GM23338 (cell line): ENCODE measurements around the gene CMSS1. TPM values are rescaled to one million over a fixed set of nuclear protein-coding genes. Genes with fewer than 3 reads are reported as not detected.

ENCODE experiments used
- ATAC-seq: fragments of 200-7000 bp; cut with Tn5 transposase; 3 replicates; pipeline ENCODE4 v1.9.1; 2020
- DNase-seq: peaks from one replicate; pipeline ENCODE4 v3.0.0-alpha.2; 2015; ENCODE audit warnings: low spot score
- H2AFZ ChIP-seq: fragments of 200-600 bp; sonication (generic); 2 replicates; pipeline ENCODE4 v1.8.0; 2016; ENCODE audit warnings: antibody characterized with exemption, mild to moderate bottlenecking, moderate library complexity
- H3F3A ChIP-seq: fragments of 200-600 bp; sonication (generic); replicated peaks from 2 replicates; pipeline ENCODE4 v1.8.0; 2017; ENCODE audit warnings: antibody characterized with exemption, mixed run types, low read depth
- H3K27ac ChIP-seq: fragments of 200-600 bp; sonication (generic); 2 replicates; pipeline ENCODE4 v1.6.1; 2016; ENCODE audit warnings: low read depth
- H3K27me3 ChIP-seq: fragments of 200-600 bp; sonication (generic); 2 replicates; pipeline ENCODE4 v1.8.0; 2016; ENCODE audit warnings: mild to moderate bottlenecking, mixed run types, moderate library complexity; ENCODE audit not compliant: insufficient read depth
- H3K36me3 ChIP-seq: fragments of 200-600 bp; sonication (generic); 2 replicates; pipeline ENCODE4 v1.8.0; 2016; ENCODE audit warnings: mild to moderate bottlenecking; ENCODE audit not compliant: insufficient read depth
- H3K4me1 ChIP-seq: fragments of 200-600 bp; sonication (generic); 2 replicates; pipeline ENCODE4 v1.8.0; 2016; ENCODE audit warnings: mild to moderate bottlenecking, moderate library complexity; ENCODE audit not compliant: insufficient read depth
- H3K4me2 ChIP-seq: fragments of 200-600 bp; sonication (generic); 2 replicates; pipeline ENCODE4 v1.7.1; 2017; ENCODE audit warnings: mixed run types
- H3K4me3 ChIP-seq: fragments of 200-600 bp; sonication (generic); 2 replicates; pipeline ENCODE4 v1.6.1; 2016; ENCODE audit warnings: mixed run types
- H3K79me2 ChIP-seq: fragments of 200-600 bp; sonication (generic); replicated peaks from 2 replicates; pipeline ENCODE4 v1.8.0; 2017; ENCODE audit warnings: mild to moderate bottlenecking; ENCODE audit not compliant: insufficient read depth
- H3K9me2 ChIP-seq: fragments of 200-600 bp; sonication (generic); 2 replicates; pipeline ENCODE4 v1.8.0; 2017; ENCODE audit not compliant: insufficient read depth
- H4K20me1 ChIP-seq: fragments of 200-600 bp; sonication (generic); replicated peaks from 2 replicates; pipeline ENCODE4 v1.8.0; 2017; ENCODE audit warnings: mild to moderate bottlenecking; ENCODE audit not compliant: insufficient read depth
- H3K27ac Mint-ChIP-seq: 2 replicates; pipeline ENCODE4 v1.8.0; 2020; ENCODE audit warnings: inconsistent platforms, mild to moderate bottlenecking, moderate library complexity, mixed read lengths
- H3K27me3 Mint-ChIP-seq: 3 replicates; pipeline ENCODE4 v1.8.0; 2022; ENCODE audit warnings: low read depth, mild to moderate bottlenecking, moderate library complexity, mixed read lengths, inconsistent platforms; ENCODE audit not compliant: insufficient read depth, poor library complexity
- H3K36me3 Mint-ChIP-seq: 3 replicates; pipeline ENCODE4 v1.8.0; 2021; ENCODE audit warnings: low read depth, mild to moderate bottlenecking, inconsistent platforms, moderate library complexity, mixed read lengths
- H3K4me1 Mint-ChIP-seq: 3 replicates; pipeline ENCODE4 v1.8.0; 2020; ENCODE audit warnings: mild to moderate bottlenecking, inconsistent platforms, mixed read lengths
- H3K4me3 Mint-ChIP-seq: 3 replicates; pipeline ENCODE4 v1.8.0; 2021; ENCODE audit warnings: moderate library complexity, mild to moderate bottlenecking, inconsistent platforms, mixed read lengths
- H3K9me3 Mint-ChIP-seq: 3 replicates; pipeline ENCODE4 v1.8.0; 2020; ENCODE audit warnings: moderate library complexity, mild to moderate bottlenecking, inconsistent platforms, mixed read lengths
- CREB1 ChIP-seq: fragments of 250-450 bp; sonication (Bioruptor Pico); IDR thresholded peaks from 2 replicates; pipeline ENCODE4 v1.5.0; 2020; ENCODE audit warnings: low read depth, mild to moderate bottlenecking, moderate library complexity
- CTCF ChIP-seq, 2 experiments: fragments of 200-600 bp in 1 of 2; sonication (generic) in 1 of 2; conservative IDR thresholded peaks; 2 replicates each; pipeline versions ENCODE4 v1.5.1 to v1.6.1; 2016 to 2017; ENCODE audit warnings: antibody characterized with exemption in 2 of 2, low read depth in 2 of 2, mild to moderate bottlenecking in 2 of 2, moderate library complexity in 1 of 2
- EZH2phosphoT487 ChIP-seq: fragments of 200-600 bp; sonication (generic); IDR thresholded peaks from one replicate; pipeline ENCODE4 v1.8.1; 2018; ENCODE audit warnings: antibody characterized with exemption; ENCODE audit not compliant: unreplicated experiment
- JUNB ChIP-seq: IDR thresholded peaks from one replicate; pipeline ENCODE4 v1.6.1; 2016; ENCODE audit warnings: antibody characterized with exemption; ENCODE audit not compliant: unreplicated experiment
- NANOG ChIP-seq: IDR thresholded peaks from 2 replicates; pipeline ENCODE4 v1.6.1; 2016; ENCODE audit warnings: antibody characterized with exemption, borderline replicate concordance
- STAT1 ChIP-seq: IDR thresholded peaks from one replicate; pipeline ENCODE4 v1.6.1; 2016; ENCODE audit warnings: antibody characterized with exemption; ENCODE audit not compliant: unreplicated experiment
- ZNF462 ChIP-seq: fragments of 250-450 bp; sonication (Bioruptor Pico); IDR thresholded peaks from 2 replicates; pipeline ENCODE4 v1.5.0; 2020; ENCODE audit warnings: mild to moderate bottlenecking, moderate library complexity
- polyA plus RNA-seq: library from polyadenylated mRNA; unstranded; fragments of >200 nt; fragmentation: Nextera tagmentation; extraction: Ambion mirVana; gene quantifications from 2 replicates; pipeline ENCODE4 v1.2.1, GENCODE V29; 2016
- total RNA-seq: library from RNA; depleted of rRNA; stranded (reverse); fragments of >200 nt; shearing (Covaris generic); gene quantifications from 2 replicates; pipeline ENCODE4 v1.2.3, GENCODE V29; 2014
- TF ChIP-seq, protein P1 (sequence below): IDR thresholded peaks from 2 replicates; pipeline ENCODE4 v1.6.1; 2016; ENCODE audit warnings: antibody characterized with exemption
- TF ChIP-seq, protein P2 (sequence below): IDR thresholded peaks from one replicate; pipeline ENCODE4 v1.6.1; 2018; ENCODE audit warnings: antibody characterized with exemption; ENCODE audit not compliant: unreplicated experiment

Gene CMSS1
- total and polyA plus RNA-seq, 2 experiments from 2014 or later = 39.4 to 187 TPM

GRCh38 chr3:100123112-100123511 lies 305.4 kb downstream of the CMSS1 start:
- Histone ChIP-seq H3K9me2 (no peaks in the 10 kb centered on the region), H3K4me1 (no peaks in the 10 kb centered on the region), H3K4me2 (no peak overlapping the region), H4K20me1 (no peaks in the 10 kb centered on the region), H3K27ac (no peak overlapping the region), H3K79me2 (no peaks in the 10 kb centered on the region), H2AFZ (no peak overlapping the region), H3F3A (no peaks in the 10 kb centered on the region), H3K27me3 (no peaks in the 10 kb centered on the region), H3K4me3 (no peak overlapping the region), H3K36me3 (no peaks in the 10 kb centered on the region)
- peaks cover 11% of the 10 kb centered on the region for H3K4me1 Mint-ChIP-seq
- H3K36me3 Mint-ChIP-seq = no peaks in the 10 kb centered on the region
- no peaks in the 10 kb centered on the region for H3K27me3 Mint-ChIP-seq
- DNase-seq (peak; percentile 11), ATAC-seq (peak; percentile 69)
- no peak overlapping the region for H3K27ac Mint-ChIP-seq
- H3K4me3 Mint-ChIP-seq = no peak overlapping the region
- TF ChIP-seq NANOG = no peak
- TF ChIP-seq ZNF462 (CRISPR knock-in tag) = 0 out of 2 replicates have a peak, but pooled peaks have one; percentile 35
- no peaks in the 10 kb centered on the region for H3K9me3 Mint-ChIP-seq

DNA sequence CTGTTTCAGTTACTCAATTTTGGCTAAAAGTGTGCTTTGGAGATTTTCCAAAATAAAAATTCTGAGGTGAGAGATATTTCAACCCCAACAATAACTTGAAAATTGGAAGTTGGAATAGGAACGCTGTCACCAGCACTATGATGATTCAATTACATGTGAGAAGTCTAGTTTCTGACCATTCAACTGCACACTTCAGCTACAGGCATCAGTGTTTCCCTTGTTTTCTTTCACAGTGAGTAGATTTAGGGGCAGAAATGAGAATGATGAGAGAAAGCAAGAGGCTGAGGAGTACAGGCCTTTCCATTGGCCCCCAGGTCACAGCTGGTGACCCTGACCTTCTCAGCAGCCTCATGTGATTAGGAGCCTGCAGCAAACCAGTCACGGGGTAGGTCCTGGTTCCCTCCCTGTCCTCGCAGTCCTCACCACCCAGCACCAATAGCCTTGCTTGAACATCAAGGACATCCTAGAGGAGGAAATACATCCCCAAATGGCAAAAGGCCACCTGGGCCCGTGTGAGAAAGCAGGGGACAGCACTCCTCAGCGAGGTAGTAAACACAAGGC lies 306.6 kb downstream of the CMSS1 start:
- H3K27me3 Mint-ChIP-seq = no peaks in the 10 kb centered on the region
- peaks cover 11% of the 10 kb centered on the region for H3K4me1 Mint-ChIP-seq
- no peak overlapping the region for H3K4me3 Mint-ChIP-seq
- ATAC-seq (no peak), DNase-seq (no peak)
- no peaks in the 10 kb centered on the region for H3K36me3 Mint-ChIP-seq
- Histone ChIP-seq H3K36me3 (no peaks in the 10 kb centered on the region), H3F3A (no peaks in the 10 kb centered on the region), H3K4me2 (no peak overlapping the region), H3K4me3 (no peak overlapping the region), H4K20me1 (no peaks in the 10 kb centered on the region), H2AFZ (no peak overlapping the region), H3K4me1 (no peaks in the 10 kb centered on the region), H3K27me3 (no peaks in the 10 kb centered on the region), H3K9me2 (no peaks in the 10 kb centered on the region), H3K79me2 (no peaks in the 10 kb centered on the region), H3K27ac (no peak overlapping the region)
- no peak overlapping the region for H3K27ac Mint-ChIP-seq
- no peaks in the 10 kb centered on the region for H3K9me3 Mint-ChIP-seq
- no peak for TF ChIP-seq EZH2phosphoT487
- no peak for TF ChIP-seq CREB1 (CRISPR knock-in tag)
- TF ChIP-seq, protein P1, sequence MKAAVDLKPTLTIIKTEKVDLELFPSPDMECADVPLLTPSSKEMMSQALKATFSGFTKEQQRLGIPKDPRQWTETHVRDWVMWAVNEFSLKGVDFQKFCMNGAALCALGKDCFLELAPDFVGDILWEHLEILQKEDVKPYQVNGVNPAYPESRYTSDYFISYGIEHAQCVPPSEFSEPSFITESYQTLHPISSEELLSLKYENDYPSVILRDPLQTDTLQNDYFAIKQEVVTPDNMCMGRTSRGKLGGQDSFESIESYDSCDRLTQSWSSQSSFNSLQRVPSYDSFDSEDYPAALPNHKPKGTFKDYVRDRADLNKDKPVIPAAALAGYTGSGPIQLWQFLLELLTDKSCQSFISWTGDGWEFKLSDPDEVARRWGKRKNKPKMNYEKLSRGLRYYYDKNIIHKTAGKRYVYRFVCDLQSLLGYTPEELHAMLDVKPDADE = no peak
- TF ChIP-seq, protein P2, sequence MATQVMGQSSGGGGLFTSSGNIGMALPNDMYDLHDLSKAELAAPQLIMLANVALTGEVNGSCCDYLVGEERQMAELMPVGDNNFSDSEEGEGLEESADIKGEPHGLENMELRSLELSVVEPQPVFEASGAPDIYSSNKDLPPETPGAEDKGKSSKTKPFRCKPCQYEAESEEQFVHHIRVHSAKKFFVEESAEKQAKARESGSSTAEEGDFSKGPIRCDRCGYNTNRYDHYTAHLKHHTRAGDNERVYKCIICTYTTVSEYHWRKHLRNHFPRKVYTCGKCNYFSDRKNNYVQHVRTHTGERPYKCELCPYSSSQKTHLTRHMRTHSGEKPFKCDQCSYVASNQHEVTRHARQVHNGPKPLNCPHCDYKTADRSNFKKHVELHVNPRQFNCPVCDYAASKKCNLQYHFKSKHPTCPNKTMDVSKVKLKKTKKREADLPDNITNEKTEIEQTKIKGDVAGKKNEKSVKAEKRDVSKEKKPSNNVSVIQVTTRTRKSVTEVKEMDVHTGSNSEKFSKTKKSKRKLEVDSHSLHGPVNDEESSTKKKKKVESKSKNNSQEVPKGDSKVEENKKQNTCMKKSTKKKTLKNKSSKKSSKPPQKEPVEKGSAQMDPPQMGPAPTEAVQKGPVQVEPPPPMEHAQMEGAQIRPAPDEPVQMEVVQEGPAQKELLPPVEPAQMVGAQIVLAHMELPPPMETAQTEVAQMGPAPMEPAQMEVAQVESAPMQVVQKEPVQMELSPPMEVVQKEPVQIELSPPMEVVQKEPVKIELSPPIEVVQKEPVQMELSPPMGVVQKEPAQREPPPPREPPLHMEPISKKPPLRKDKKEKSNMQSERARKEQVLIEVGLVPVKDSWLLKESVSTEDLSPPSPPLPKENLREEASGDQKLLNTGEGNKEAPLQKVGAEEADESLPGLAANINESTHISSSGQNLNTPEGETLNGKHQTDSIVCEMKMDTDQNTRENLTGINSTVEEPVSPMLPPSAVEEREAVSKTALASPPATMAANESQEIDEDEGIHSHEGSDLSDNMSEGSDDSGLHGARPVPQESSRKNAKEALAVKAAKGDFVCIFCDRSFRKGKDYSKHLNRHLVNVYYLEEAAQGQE = no peak
- TF ChIP-seq STAT1 = no peak
- TF ChIP-seq JUNB = no peak
- no peak for TF ChIP-seq CTCF (conservative IDR thresholded peaks at IDR 0.05; ENCODE audit: low read depth in 2 of 2)
